WTC11 (cell line): Measurements from ENCODE around the gene AKAP6. TPM values are rescaled to one million over a fixed set of nuclear protein-coding genes. Genes with fewer than 3 reads are reported as not detected.

Experiments used
- ATAC-seq: fragments of 200-7000 bp; cut with Tn5 transposase; 2 replicates; pipeline ENCODE4 v1.10.0; 2021; ENCODE audit warnings: mild to moderate bottlenecking, moderate library complexity
- CTCF ChIA-PET: fragments of 300-600 bp; sonication (Branson Sonifier 250); formaldehyde crosslinking; loops from one replicate; lab custom pipeline; 2021; ENCODE audit warnings: antibody characterized with exemption; lab: Charles Lee
- POLR2A ChIA-PET: fragments of 350-600 bp; sonication (Branson Sonifier 250); formaldehyde crosslinking; loops from one replicate; lab custom pipeline; 2021; ENCODE audit warnings: antibody characterized with exemption; lab: Charles Lee
- DNase-seq: peaks from one replicate; pipeline ENCODE4 v3.0.0; 2021; ENCODE audit warnings: low spot score
- H3K27ac Mint-ChIP-seq: 2 replicates; pipeline ENCODE4 v1.8.0; 2021; ENCODE audit warnings: mixed read lengths
- H3K27me3 Mint-ChIP-seq: 2 replicates; pipeline ENCODE4 v1.8.0; 2021; ENCODE audit warnings: low read depth, mild to moderate bottlenecking, moderate library complexity, mixed read lengths
- H3K36me3 Mint-ChIP-seq: 2 replicates; pipeline ENCODE4 v1.8.0; 2021; ENCODE audit warnings: mixed read lengths
- H3K4me1 Mint-ChIP-seq: 2 replicates; pipeline ENCODE4 v1.8.0; 2022; ENCODE audit warnings: mixed read lengths
- H3K4me3 Mint-ChIP-seq: 2 replicates; pipeline ENCODE4 v1.8.0; 2021; ENCODE audit warnings: mild to moderate bottlenecking, moderate library complexity, mixed read lengths
- H3K9me3 Mint-ChIP-seq: 2 replicates; pipeline ENCODE4 v1.8.0; 2021; ENCODE audit warnings: mixed read lengths
- ATF3 ChIP-seq: sonication (generic); formaldehyde crosslinking; conservative IDR thresholded peaks from 2 replicates; pipeline ENCODE4 v1.8.1; 2022; ENCODE audit warnings: mild to moderate bottlenecking, missing genetic modification reagents
- CTCF ChIP-seq: fragments of 200-600 bp; IDR thresholded peaks from 2 replicates; pipeline ENCODE4 v1.8.0; 2022; ENCODE audit warnings: antibody characterized with exemption
- E2F4 ChIP-seq: sonication (generic); formaldehyde crosslinking; IDR thresholded peaks from 2 replicates; pipeline ENCODE4 v1.8.1; 2022; ENCODE audit warnings: low read depth, mild to moderate bottlenecking, moderate library complexity, missing genetic modification reagents, borderline replicate concordance
- ERG ChIP-seq: fragments of 250-450 bp; sonication (Bioruptor Pico); IDR thresholded peaks from 2 replicates; pipeline ENCODE4 v1.8.0; 2021; ENCODE audit warnings: mild to moderate bottlenecking
- ETV6 ChIP-seq: sonication (generic); formaldehyde crosslinking; IDR thresholded peaks from 2 replicates; pipeline ENCODE4 v1.8.1; 2022; ENCODE audit warnings: mild to moderate bottlenecking, missing genetic modification reagents
- GRHL2 ChIP-seq: fragments of 250-450 bp; sonication (Bioruptor Pico); IDR thresholded peaks from 2 replicates; pipeline ENCODE4 v1.8.0; 2022; ENCODE audit warnings: mild to moderate bottlenecking, moderate library complexity; ENCODE audit not compliant: insufficient replicate concordance, severe bottlenecking
- HMGA2 ChIP-seq: fragments of 250-450 bp; sonication (Bioruptor Pico); IDR thresholded peaks from 2 replicates; pipeline ENCODE4 v1.4.0; 2021; ENCODE audit warnings: mild to moderate bottlenecking, moderate library complexity
- HMGXB4 ChIP-seq: sonication (generic); formaldehyde crosslinking; IDR thresholded peaks from 2 replicates; pipeline ENCODE4 v1.8.1; 2023; ENCODE audit warnings: mild to moderate bottlenecking, moderate library complexity, missing genetic modification reagents
- KAT7 ChIP-seq: sonication (generic); formaldehyde crosslinking; IDR thresholded peaks from 2 replicates; pipeline ENCODE4 v1.8.1; 2023; ENCODE audit warnings: missing genetic modification reagents, mild to moderate bottlenecking, borderline replicate concordance
- MYBL2 ChIP-seq: sonication (generic); formaldehyde crosslinking; IDR thresholded peaks from 2 replicates; pipeline ENCODE4 v1.8.1; 2023; ENCODE audit warnings: mild to moderate bottlenecking, moderate library complexity, missing genetic modification reagents
- NR1H2 ChIP-seq: sonication (generic); formaldehyde crosslinking; IDR thresholded peaks from 2 replicates; pipeline ENCODE4 v1.9.0; 2021; ENCODE audit warnings: mild to moderate bottlenecking, moderate library complexity, missing genetic modification reagents
- OVOL2 ChIP-seq: fragments of 250-450 bp; sonication (Bioruptor Pico); IDR thresholded peaks from 2 replicates; pipeline ENCODE4 v1.9.0; 2021; ENCODE audit warnings: mild to moderate bottlenecking, borderline replicate concordance
- PRRX2 ChIP-seq: fragments of 250-450 bp; sonication (Bioruptor Pico); IDR thresholded peaks from 2 replicates; pipeline ENCODE4 v1.8.0; 2021; ENCODE audit warnings: mild to moderate bottlenecking
- RELA ChIP-seq: sonication (generic); formaldehyde crosslinking; IDR thresholded peaks from 2 replicates; pipeline ENCODE4 v1.8.1; 2022; ENCODE audit warnings: missing genetic modification reagents, mild to moderate bottlenecking, borderline replicate concordance
- SMAD3 ChIP-seq: sonication (generic); formaldehyde crosslinking; IDR thresholded peaks from 2 replicates; pipeline ENCODE4 v1.8.0; 2022; ENCODE audit warnings: missing genetic modification reagents, mild to moderate bottlenecking, borderline replicate concordance
- STAT6 ChIP-seq: sonication (generic); formaldehyde crosslinking; conservative IDR thresholded peaks from 2 replicates; pipeline ENCODE4 v1.8.1; 2023; ENCODE audit warnings: mild to moderate bottlenecking, low read depth, missing genetic modification reagents, moderate library complexity
- ZMAT4 ChIP-seq: fragments of 250-450 bp; sonication (Bioruptor Pico); IDR thresholded peaks from 2 replicates; pipeline ENCODE4 v1.9.0; 2021; ENCODE audit warnings: mild to moderate bottlenecking
- ZNF138 ChIP-seq: sonication (generic); formaldehyde crosslinking; conservative IDR thresholded peaks from 2 replicates; pipeline ENCODE4 v1.8.1; 2022; ENCODE audit warnings: mild to moderate bottlenecking, moderate library complexity, missing genetic modification reagents
- ZNF396 ChIP-seq: fragments of 250-450 bp; sonication (Bioruptor Pico); IDR thresholded peaks from 2 replicates; pipeline ENCODE4 v1.8.0; 2021; ENCODE audit warnings: mild to moderate bottlenecking, moderate library complexity, borderline replicate concordance
- ZNF416 ChIP-seq: fragments of 250-450 bp; sonication (Bioruptor Pico); IDR thresholded peaks from 2 replicates; pipeline ENCODE4 v1.9.0; 2021; ENCODE audit warnings: mild to moderate bottlenecking, inconsistent platforms
- total RNA-seq: library from RNA; stranded (reverse); gene quantifications from 3 replicates; pipeline ENCODE4 v1.2.3, GENCODE V29; 2021

AKAP6 gene
- total RNA-seq, 1 experiment from 2014 or later, result 0.63 TPM

- ChIA-PET CTCF (no interaction called here), POLR2A (interaction anchor here (0.5 kb wide), 1 partner anchor 826 kb away, joined by 4 read pairs; no protein-coding TSS in a partner anchor)
- Mint-ChIP-seq H3K4me1 (no peaks in the 10 kb centered on the region), H3K4me3 (no peak overlapping the region), H3K27me3 (no peaks in the 10 kb centered on the region), H3K36me3 (no peaks in the 10 kb centered on the region), H3K9me3 (peaks cover 15% of the 10 kb centered on the region), H3K27ac (no peak overlapping the region)
- ATAC-seq (no peak), DNase-seq (no peak)
- TF ChIP-seq KAT7 (CRISPR knock-in tag) (no peak), ZNF396 (CRISPR knock-in tag) (no peak), ERG (CRISPR knock-in tag) (no peak), OVOL2 (CRISPR knock-in tag) (no peak)
These were observed 291.2 kb downstream of the AKAP6 start for GRCh38 chr14:32620303-32620702.

- Mint-ChIP-seq H3K27me3 (no peaks in the 10 kb centered on the region), H3K27ac (no peak overlapping the region), H3K4me1 (no peaks in the 10 kb centered on the region), H3K36me3 (no peaks in the 10 kb centered on the region), H3K4me3 (no peak overlapping the region)
- CTCF ChIA-PET, result no interaction called here
- POLR2A ChIA-PET, result interaction anchor here (0.5 kb wide), 1 partner anchor 825 kb away, joined by 4 read pairs; no protein-coding TSS in a partner anchor
- ATAC-seq, result no peak
- TF ChIP-seq RELA (CRISPR knock-in tag), result no peak
- TF ChIP-seq SMAD3 (CRISPR knock-in tag), result no peak
- TF ChIP-seq CTCF, result no peak
- no peak for TF ChIP-seq ZNF138
- TF ChIP-seq HMGA2, result no peak
- TF ChIP-seq ZNF416 (CRISPR knock-in tag), result no peak
- no peak for TF ChIP-seq ZMAT4 (CRISPR knock-in tag)
- no peak for TF ChIP-seq E2F4
- no peak for TF ChIP-seq ERG (CRISPR knock-in tag)
- TF ChIP-seq ZNF396 (CRISPR knock-in tag), result no peak
- TF ChIP-seq, all 79 proteins: peak for 0
- no peak for DNase-seq
- H3K9me3 Mint-ChIP-seq, result peaks cover 15% of the 10 kb centered on the region
These were observed 291.6 kb downstream of the AKAP6 start for GRCh38 chr14:32620724-32621123.

- ChIA-PET CTCF (no interaction called here), POLR2A (no interaction called here)
- H3K36me3 Mint-ChIP-seq, result no peaks in the 10 kb centered on the region
- H3K27me3 Mint-ChIP-seq, result no peaks in the 10 kb centered on the region
- no peaks in the 10 kb centered on the region for H3K4me1 Mint-ChIP-seq
- ATAC-seq, result no peak
- no peak overlapping the region for H3K4me3 Mint-ChIP-seq
- DNase-seq, result no peak
- peaks cover 11% of the 10 kb centered on the region for H3K9me3 Mint-ChIP-seq
- H3K27ac Mint-ChIP-seq, result no peak overlapping the region
- TF ChIP-seq PRRX2 (CRISPR knock-in tag) (no peak), NR1H2 (no peak), E2F4 (no peak), ATF3 (CRISPR knock-in tag) (no peak), MYBL2 (no peak), HMGXB4 (CRISPR knock-in tag) (no peak), STAT6 (CRISPR knock-in tag) (no peak), ETV6 (CRISPR knock-in tag) (no peak), GRHL2 (no peak)
These were observed 292.5 kb downstream of the AKAP6 start for GRCh38 chr14:32621585-32621984.
